Bone marrow (tissue), 2 donors: ENCODE measurements around the gene CCR4.
"Not testable (repeated sequence)": the region's sequence is repeated elsewhere in the genome, so short reads cannot be mapped to it uniquely, and the experiment has no call there.

Source experiments
- DNase-seq, 2 donors: peaks; one replicate each; lab custom pipeline; 2025; lab: John Stamatoyannopoulos, UW

Gene CCR4

GRCh38 chr3:32983124-32983523 is 31.7 kb downstream of the CCR4 start:
- DNase-seq = no peak

- DNase-seq = not testable (repeated sequence)
Observed at GRCh38 chr3:32984918-32985317, 33.5 kb downstream of the CCR4 start.

- DNase-seq = no peak
Observed at GRCh38 chr3:32989171-32989570, 37.7 kb downstream of the CCR4 start.

- DNase-seq = no peak
Observed at GRCh38 chr3:32990116-32990515, 38.7 kb downstream of the CCR4 start.

- no peak for DNase-seq
Observed at GRCh38 chr3:32991781-32992180, 40.3 kb downstream of the CCR4 start.

GRCh38 chr3:32992310-32992686 is 40.9 kb downstream of the CCR4 start:
- DNase-seq = no peak

GRCh38 chr3:32994045-32994444 is 42.6 kb downstream of the CCR4 start:
- no peak for DNase-seq

- DNase-seq = no peak
Observed at GRCh38 chr3:32995098-32995497, 43.7 kb downstream of the CCR4 start.

- no peak for DNase-seq
Observed at GRCh38 chr3:32996048-32996754, 44.8 kb downstream of the CCR4 start.

- no peak for DNase-seq
Observed at GRCh38 chr3:32996755-32997091, 45.3 kb downstream of the CCR4 start.

GRCh38 chr3:32998631-32999451 is 47.4 kb downstream of the CCR4 start:
- no peak for DNase-seq

- DNase-seq = no peak
Observed at GRCh38 chr3:33000691-33001385, 49.4 kb downstream of the CCR4 start.

GRCh38 chr3:33001889-33002288 is 50.4 kb downstream of the CCR4 start:
- no peak for DNase-seq

GRCh38 chr3:33003308-33003707 is 51.9 kb downstream of the CCR4 start:
- no peak for DNase-seq

GRCh38 chr3:33004205-33004604 is 52.8 kb downstream of the CCR4 start:
- DNase-seq = no peak

GRCh38 chr3:33004961-33005360 is 53.5 kb downstream of the CCR4 start:
- DNase-seq = no peak
